GM19238 (cell line): ENCODE results near the gene MFSD1.
"Not testable (repeated sequence)": the region's sequence is repeated elsewhere in the genome, so short reads cannot be mapped to it uniquely, and the experiment has no call there.

Experiments used
- DNase-seq: peaks from one replicate; pipeline ENCODE4 v3.0.0; 2011; ENCODE audit warnings: low spot score; ENCODE audit not compliant: insufficient read length

MFSD1 gene

DNA sequence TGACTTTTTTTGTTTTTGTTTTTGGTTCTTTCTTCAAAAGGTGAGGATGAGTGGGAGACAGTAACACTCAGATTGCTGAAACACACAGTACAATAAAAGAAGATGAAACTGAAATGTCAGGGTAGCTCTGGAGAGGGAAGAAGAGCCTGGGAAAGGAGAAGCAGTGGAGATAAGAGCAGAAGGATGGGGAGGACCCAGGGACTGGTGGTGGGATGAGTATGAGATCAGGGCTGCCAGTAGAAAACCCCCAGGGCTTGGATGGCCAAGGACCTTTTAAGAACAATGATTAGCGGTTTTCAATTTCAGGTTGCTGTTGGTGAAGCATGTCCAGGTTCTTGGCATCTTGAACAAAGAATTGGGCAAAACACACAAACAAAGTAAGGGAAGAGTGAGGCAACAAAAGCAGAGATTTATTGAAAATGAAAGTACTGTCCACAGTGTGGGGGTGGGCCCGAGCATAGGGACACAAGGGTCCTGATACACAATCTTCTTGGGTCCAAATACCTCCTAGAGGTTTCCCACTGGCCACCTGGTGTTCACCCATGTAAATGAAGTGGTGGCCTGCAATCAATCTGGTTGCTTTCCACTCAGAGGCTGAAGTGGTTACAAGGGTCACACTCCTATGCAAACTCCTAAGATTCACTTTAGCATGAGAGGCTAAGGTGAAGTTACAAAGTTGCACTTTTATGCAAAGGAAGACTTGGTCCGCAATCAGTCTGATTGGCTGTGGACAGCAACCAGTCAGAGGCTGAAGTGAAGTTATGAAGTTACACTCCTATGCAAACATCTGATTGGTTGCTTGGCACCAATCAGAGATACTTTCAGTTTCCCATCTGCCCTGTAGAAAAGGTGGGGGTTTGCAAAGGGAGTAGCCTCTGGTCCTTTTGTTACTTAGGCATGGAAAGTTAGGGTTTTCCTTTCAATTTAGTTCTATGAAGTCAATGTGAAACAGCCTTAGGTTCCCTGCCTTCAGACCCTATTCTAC, 26.1 kb upstream of the MFSD1 start:
- no peak for DNase-seq

DNA sequence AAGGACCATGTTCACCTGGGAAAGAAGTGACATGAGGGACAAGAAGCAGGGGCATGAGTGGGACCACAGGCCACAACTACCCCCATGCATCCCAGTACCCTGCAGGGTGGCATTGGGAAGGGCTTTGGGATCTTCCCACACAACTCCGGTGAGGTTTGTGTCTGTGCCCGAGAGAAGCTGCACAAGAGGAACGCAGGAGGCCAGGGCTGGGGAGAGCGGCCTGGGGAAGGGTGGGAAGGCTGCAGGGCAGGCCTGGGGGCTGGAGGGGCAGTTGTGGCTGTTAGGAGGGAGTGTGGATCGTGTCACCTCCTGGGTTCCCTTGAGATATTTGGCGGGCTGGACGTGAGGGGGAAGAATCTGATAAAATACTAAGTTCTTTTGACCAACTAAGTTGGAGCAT, 25.3 kb upstream of the MFSD1 start:
- no peak for DNase-seq

DNA sequence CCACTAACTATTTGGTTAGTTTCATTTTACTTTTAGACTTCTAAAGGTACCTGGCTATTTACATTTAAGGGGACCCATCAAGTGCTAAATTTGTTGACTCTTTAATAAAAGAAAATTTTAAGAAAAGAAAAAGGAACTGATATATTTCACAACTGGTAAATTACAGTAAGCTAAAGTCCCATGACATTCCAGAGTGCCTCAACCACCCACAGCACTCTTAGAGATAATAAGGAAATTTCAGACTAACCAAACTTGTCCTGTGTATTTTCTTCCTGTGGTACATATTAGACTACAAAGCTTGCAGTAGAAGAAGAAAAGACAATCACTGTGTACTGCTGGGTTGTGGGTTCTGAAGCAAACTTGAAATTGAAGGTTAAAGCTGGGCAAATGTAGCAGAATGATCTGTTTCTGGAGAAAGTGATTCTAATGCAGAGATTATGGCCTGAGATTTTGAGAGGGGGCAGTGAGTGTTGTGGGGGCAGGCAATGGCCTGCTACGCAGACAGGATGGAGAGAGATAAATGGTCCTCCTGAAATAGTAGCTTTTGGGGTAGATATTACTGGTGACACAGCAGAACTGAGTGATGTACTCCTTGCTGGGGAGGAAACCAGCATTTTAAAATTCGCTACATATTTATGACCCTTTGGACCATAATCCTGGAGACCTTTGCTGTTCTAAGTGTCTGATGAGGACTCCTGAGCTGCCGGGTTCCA, 24.5 kb upstream of the MFSD1 start:
- DNase-seq = no peak

DNA sequence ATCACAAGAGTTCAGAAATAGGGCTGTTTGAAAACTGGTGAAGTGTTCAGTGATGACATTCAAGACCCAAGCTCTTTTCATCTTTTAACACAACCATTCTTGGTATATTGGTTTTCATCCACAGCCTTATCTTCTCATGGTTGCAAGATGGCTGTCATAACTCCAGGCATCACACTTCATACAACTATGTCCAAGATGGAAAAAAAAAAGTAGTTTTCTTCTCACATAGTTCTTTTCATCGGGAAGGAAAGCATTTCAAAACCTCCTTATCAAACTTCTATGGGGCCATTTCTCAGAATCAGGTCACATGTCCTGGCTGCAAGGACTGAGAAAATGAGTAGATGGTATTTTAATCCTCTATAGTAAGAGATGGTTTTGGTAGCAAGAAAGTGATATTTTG, 21.1 kb upstream of the MFSD1 start:
- DNase-seq = no peak

DNA sequence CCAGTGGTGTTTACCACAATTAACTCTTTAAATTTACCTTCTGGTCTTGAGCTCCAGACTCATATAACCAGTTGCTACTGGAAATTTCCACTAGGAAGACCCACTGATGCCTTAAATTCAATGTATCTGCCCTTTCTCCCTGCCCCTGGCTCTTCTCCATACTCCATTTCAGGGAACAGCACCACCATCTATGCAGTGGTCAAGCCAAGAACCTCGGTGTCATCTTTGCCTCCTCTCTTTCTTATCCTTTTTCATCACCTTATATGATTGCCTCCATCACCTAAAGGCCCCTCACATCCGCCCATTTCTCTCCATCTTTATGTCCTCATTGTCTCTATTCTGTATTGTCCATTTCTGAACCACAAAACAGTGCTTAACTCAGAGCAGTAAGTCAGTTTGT, 20.7 kb upstream of the MFSD1 start:
- no peak for DNase-seq

DNA sequence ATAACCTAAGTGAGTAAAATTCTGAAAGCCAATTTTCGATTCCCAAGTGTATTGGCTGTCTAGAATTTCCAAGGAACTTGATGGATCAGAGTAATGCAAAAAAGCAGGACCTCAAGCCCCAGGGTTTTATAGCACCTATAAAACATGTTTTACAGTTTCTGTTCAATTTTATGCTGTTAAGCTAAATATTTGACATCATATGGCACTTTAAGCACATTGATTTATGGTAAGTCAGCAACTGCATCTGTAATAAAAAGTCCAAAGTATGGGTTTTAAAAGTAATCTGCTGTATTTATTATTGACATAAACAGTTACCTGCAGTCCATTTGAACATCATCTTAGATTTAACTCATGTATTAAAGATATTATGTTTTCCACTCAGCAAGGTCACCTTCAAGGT, 20.0 kb upstream of the MFSD1 start:
- no peak for DNase-seq

DNA sequence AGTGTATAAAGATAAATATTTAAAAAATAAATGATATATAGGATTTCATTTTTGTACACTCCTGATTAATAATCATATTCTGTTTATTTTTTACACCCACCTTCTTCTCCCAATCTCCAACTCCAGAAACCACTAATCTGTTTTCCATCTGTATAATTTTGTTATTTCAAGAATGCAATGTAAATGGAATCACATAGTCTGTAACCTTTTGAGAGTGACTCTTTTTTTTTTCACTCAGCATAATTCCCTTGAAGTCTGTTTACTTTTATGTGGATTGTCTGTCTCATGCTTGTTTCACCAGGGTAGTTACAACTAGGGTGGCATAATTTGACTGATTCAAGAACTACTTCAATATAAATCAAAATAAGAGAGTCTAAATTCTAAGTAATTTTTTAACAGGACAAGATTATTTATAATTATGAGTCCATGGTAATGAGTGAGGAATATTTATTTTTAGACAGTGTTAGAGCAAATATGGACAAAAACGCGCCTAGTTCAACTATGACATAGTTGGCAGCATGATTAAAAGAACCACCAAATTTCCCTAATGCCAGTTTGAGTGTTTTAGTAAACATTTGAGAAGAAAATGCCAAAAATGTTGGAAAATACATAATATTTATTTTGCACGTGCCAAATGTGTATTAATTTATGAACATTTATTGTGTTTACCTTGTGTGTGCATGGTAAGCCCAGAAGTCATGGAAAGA, 19.4 kb upstream of the MFSD1 start:
- DNase-seq = no peak

DNA sequence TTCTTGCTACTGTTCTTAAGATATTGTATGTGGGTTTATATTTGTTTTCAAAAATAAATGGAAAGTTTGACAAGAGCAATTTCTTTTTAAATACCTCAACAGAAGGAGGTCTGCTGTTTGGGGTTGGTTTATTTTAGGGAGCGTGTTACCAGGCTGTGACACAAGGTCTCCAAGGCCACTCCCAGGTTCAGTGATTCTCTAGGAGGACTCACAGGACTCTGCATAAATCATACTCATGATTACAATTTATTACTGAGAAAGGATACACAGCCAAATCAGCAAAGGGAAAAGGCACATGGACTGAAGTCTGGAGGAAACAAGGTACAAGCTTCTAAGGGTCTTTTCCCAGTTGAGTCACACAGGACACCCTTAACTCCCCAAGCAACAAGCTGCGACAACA, 18.8 kb upstream of the MFSD1 start:
- no peak for DNase-seq

DNA sequence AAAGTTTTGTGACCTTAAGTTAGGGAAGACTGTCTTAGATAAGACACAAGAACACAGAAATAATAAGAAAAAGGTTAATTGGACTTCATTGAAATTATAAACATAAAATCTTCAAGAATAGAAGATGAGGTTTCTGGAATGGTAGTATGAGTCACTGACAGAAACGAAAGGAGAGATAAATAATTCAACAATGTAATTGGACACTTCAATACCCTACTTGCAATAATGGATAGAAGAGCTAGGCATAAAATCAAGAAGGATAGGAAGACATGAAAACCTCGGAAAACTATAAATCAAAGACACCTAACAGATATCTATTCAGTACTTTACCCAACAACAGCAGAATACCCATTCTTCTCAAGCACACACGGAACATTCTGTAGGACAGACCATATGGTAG, 15.9 kb upstream of the MFSD1 start:
- DNase-seq = no peak

DNA sequence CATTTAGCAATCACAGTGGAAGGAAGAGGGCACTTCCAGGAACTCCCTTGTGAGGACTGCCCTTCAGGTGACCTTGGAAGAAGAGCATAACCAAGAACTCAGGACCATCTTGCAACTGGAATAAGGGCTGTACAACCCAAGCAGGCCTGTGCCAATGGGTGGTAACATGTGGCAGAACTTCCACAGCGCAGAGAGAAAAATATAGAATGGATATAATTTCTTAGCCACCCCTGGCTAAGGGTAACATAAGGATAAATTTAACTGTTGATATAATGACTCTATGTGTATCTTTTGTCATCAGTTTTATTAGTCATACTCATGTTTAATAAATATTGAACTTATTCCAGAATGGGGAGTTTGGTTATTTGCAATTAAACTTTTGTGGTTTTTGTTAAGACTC, 13.4 kb upstream of the MFSD1 start:
- no peak for DNase-seq

DNA sequence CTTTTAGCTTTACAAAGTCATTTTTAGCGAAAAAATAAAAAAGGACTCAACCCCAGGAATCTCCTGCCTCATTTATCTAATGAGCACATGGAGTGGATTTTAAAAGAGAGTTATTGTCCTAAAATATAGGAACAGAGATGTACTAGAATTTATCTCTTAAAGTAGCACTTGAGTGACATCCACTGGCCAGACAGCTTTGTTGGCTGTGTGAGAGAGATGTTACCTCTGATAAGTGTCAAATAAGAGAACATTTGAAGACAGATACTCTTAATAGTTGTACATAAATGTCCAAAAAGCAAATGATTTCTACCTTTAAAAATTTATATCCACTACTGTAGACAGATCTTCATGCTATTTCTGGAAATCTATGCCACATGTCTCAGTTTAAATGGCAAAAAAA, 12.3 kb upstream of the MFSD1 start:
- DNase-seq = no peak

DNA sequence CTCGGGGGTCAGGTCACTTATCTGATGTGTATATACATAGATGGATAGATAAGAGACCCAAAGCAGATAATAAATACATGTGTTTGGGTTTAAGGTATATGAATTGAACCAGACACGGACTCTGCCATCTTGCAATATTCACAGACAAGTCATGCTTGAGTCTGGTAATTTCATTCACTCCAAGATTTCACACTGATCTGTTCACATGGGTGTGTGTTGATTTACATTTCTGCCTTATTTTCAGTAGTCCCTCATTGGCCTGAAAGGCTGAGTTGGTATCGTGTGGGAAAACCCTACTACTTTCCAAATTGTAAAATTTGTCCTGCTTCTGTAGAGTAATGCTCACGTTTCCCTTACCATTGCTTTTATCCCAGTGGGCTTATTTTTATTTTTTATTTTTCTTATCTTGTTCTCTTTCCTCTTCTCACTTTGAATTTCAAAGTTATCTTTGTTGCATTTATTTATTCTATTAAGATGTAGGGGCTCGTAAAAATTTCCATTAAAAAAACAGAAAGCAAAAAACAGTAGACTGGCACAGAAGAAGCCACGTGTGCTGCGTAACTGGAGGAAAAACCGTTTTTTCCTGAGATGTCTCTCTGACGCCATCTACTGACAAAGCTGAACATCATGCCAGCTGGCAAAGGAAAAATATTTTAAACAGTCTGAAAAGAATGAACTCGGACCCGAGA, 10.8 kb upstream of the MFSD1 start:
- DNase-seq = no peak

DNA sequence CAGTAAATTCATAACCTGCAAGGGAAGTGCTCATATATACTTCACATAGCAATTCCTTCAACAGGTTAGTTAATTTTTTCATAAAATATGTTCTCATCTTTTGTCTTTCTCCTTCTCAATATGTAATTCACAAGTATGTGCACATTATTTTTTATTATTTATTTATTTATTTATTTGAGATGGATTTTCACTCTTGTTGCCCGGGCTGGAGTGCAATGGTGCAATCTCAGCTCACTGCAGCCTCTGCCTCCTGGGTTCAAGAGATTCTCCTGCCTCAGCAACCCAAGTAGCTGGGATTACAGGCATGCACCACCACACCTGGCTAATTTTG, 10.3 kb upstream of the MFSD1 start:
- not testable (repeated sequence) for DNase-seq

DNA sequence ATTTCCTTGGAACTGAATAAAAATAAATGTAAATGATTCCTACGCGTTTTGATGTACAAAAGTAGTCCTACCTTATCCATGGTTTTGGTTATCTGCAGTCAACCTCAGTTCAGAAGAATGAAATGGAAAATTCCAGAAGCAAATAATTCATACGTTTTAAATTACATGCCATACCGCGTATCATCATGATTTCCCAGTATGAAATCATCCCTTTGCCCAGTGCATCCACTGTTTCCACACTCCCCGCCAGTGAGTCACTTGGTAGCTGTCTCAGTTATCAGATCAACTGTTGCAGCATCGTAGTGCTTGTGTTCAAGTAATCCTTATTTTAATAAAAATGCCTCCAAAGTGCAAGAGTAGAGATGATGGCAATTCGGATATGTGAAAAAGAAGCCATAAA, 9.1 kb upstream of the MFSD1 start:
- no peak for DNase-seq

DNA sequence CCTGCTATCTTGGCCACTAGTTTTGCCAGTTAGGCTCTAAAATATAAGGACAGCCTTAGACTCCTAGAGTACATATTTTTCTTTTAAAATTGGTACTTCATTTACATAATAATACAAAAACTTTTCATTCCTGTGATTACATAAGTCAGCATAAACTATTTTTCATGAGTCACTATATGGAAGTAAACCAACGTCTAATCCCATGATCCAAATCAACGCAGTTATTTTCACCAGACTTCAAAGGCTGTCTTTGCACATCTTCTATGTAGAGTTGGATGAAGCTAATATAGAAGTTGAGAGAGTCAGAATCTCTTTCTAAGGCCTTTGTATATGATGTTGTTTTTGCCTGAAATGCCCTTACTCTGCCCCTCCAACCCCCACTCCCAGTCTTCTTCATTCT, 7.6 kb upstream of the MFSD1 start:
- DNase-seq = no peak

DNA sequence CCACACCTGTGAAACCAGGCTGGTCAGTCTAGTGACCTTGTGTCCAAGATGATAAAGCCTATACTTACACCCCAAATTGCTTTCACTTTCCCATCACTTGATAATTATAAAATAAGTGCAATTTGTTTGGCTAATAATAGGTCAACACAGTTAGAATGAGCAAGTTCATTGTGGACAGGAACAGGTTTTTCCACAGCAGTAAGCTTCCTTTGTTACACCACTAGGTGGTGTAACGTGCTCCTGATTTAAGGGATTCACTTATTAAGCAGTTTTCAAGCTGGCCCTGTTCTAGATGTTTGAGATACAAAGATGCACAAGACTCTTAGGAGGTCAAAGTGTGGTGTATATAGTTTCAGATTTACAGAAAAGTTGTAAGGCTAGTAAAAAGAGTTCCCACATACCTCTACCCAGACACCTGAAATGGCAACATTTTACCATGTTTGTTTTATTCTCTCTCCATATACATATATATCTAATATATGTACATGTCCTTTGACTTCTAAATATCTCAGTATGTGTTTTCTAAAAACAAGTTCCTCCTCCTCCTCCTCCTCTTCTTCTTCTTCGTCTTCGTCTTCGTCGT, 6.8 kb upstream of the MFSD1 start:
- DNase-seq = no peak

DNA sequence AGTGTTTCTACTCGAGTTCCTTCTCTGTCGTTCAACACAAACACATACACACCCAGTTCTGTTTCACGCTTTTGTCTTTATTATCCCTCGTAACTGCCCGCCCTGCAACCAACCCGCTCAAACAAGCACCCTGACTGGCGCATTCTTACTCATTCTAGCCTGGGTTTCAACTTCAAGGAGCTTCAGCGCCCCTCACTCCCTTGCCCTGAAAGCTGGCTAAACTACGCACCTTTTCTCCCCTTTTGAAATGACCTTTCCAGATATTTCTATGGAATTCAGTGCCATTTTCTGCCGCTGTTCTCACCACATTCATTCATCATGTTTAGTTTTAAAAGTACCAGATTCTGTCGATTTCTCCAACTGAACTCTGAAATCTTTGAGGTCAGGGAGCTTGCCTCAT, 653 bp upstream of the MFSD1 start:
- no peak for DNase-seq

DNA sequence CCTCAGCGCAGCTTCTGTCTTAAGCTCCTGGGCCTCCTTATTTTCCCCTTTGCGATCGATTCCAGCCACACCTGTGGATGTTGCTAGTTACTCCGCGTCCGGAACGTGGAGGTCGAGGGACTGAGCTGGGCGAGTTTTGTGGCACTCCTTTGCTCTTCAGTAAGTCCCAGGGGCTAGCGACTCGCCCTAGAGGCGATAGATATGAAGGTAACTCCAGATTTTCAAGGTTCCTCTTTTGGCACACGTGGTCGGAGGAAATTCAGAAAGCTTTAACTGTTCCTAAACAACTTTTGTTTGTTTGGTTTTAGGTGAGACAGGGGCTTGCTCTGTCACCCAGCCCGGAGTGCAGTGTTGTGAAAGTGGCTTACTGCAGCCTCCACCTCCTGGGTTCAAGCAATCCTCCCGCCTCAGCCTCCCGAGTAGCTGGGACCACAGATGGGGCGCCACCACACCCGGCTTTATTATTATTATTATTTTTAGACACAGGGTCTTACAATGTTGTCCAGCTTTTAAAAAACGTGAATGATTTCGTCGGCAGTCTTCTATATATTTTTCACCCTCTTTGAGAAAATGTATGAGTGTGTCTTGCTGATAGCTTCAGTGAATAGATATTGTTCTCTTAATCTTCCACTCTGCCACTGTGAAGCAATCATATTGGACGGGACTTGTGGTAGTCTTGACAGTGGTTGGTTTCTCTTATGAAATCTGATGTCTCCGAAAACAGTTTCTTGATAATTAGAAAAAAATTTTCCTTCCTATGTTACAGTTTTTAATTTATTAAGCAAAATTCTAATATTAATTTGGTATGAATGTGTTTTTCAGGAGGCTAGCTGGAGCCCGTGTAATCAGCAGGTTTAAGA, 785 bp downstream of the MFSD1 start:
- peak; percentile 5 for DNase-seq

DNA sequence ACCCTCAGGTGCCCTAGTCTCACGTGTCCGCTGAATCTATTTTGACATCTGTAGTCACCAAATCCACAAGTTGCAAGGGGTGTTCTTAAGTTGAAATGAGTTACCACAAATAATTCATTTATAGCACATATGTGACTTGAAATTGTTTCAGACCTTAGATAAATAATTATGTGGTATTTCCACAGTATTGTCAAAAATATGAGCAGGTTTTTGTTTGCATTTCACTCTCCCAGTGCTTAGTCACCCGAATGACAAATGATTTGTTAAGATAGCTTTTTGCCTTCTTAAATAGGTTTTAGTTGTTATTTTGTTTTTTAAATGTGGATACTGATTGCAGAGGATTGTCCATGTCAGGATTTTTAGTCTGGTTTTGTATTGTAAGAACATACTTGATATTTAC, 2.6 kb downstream of the MFSD1 start:
- DNase-seq = no peak

DNA sequence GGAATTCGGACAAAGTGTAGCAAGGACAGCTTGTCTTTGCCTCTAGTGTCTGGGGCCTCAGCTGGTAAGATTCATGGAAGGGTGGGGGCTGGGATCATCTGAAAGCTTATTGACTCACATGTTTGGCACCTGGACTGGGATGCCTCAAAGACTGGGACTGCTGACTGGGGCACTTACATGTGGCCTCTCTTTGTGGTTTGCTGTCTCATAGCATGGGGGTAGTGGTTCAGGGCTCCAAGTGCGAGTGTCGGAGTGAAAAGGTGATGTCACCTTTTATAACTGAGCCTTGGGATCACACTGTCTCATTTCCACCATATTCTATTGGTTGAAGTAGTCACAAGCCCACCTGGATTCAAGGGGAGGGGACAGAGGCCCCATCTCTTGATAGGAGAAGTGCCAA, 6.8 kb downstream of the MFSD1 start:
- DNase-seq = no peak
